Endodermal cell (in vitro differentiated cells): ENCODE data around the gene MMP12. TPM values are rescaled to one million over a fixed set of nuclear protein-coding genes. Genes with fewer than 3 reads are reported as not detected.

Experiments
- DNase-seq: peaks from one replicate; pipeline ENCODE4 v3.0.0-alpha.2; 2017
- H3K27ac ChIP-seq: 2 replicates; pipeline ENCODE4 v1.5.1; 2013; ENCODE audit warnings: mild to moderate bottlenecking, low read depth, low read length, moderate library complexity
- H3K27me3 ChIP-seq: 2 replicates; pipeline ENCODE4 v1.6.1; 2013; ENCODE audit warnings: mild to moderate bottlenecking, low read length, moderate library complexity; ENCODE audit not compliant: insufficient read depth, control insufficient read depth, poor library complexity, severe bottlenecking
- H3K36me3 ChIP-seq: 2 replicates; pipeline ENCODE4 v1.7.0; 2013; ENCODE audit warnings: mild to moderate bottlenecking, low read length, moderate library complexity; ENCODE audit not compliant: control insufficient read depth, insufficient read depth
- H3K4me1 ChIP-seq: one replicate; pipeline ENCODE4 v1.7.0; 2013; ENCODE audit warnings: low read length; ENCODE audit not compliant: control insufficient read depth, insufficient read depth
- H3K4me3 ChIP-seq: 2 replicates; pipeline ENCODE4 v1.5.1; 2013; ENCODE audit warnings: mild to moderate bottlenecking, low read length, moderate library complexity
- H3K9ac ChIP-seq: 2 replicates; pipeline ENCODE4 v1.6.1; 2013; ENCODE audit warnings: mild to moderate bottlenecking, low read length, moderate library complexity; ENCODE audit not compliant: poor library complexity, severe bottlenecking; ENCODE audit errors: extremely low read depth
- H3K9me3 ChIP-seq: 2 replicates; pipeline ENCODE4 v1.6.1; 2013; ENCODE audit warnings: mild to moderate bottlenecking, low read length, moderate library complexity; ENCODE audit not compliant: control insufficient read depth
- H3K27ac Mint-ChIP-seq: 2 replicates; pipeline ENCODE4 v1.8.0; 2020; ENCODE audit warnings: mixed read lengths
- H3K27me3 Mint-ChIP-seq: 2 replicates; pipeline ENCODE4 v1.8.0; 2021; ENCODE audit warnings: mild to moderate bottlenecking, mixed read lengths; ENCODE audit not compliant: insufficient read depth
- H3K36me3 Mint-ChIP-seq: 2 replicates; pipeline ENCODE4 v1.8.0; 2020; ENCODE audit warnings: low read depth, mixed read lengths
- H3K4me1 Mint-ChIP-seq: 2 replicates; pipeline ENCODE4 v1.8.0; 2020; ENCODE audit warnings: mixed read lengths
- H3K4me3 Mint-ChIP-seq: 2 replicates; pipeline ENCODE4 v1.8.0; 2020; ENCODE audit warnings: mild to moderate bottlenecking, moderate library complexity, mixed read lengths
- H3K9me3 Mint-ChIP-seq: 2 replicates; pipeline ENCODE4 v1.8.0; 2020; ENCODE audit warnings: mild to moderate bottlenecking, mixed read lengths
- CTCF ChIP-seq: fragments of 200-600 bp; sonication (generic); conservative IDR thresholded peaks from 2 replicates; pipeline ENCODE4 v1.5.0; 2021; ENCODE audit warnings: antibody characterized with exemption, mild to moderate bottlenecking
- WGBS, 2 experiments: methylation state at CpG; one replicate each; pipeline versions ENCODE4 v1.1.5 to v1.1.7; 2013; ENCODE audit warnings: missing lambda C conversion rate in 2 of 2, mixed read lengths in 1 of 2; ENCODE audit not compliant: insufficient coverage in 1 of 2, insufficient read length in 1 of 2; 5-methylcytosine and 5-hydroxymethylcytosine counted together
- total RNA-seq, 2 donors: library from RNA; stranded (reverse); fragmentation: NEBNext Ultra II Directional in 1 of 2; extraction: Animal tissue kit (Norgen Biotek cat#: 25700) in 1 of 2; gene quantifications; 2 replicates in 1 of 2; 3 replicates in 1 of 2; pipeline ENCODE4 v1.2.1, GENCODE V29; 2021

MMP12 gene
- total RNA-seq, 2 donors from 2014 or later = not detected

GRCh38 chr11:102836290-102836875, 38.4 kb downstream of the MMP12 start:
- Mint-ChIP-seq H3K4me3 (no peak overlapping the region), H3K36me3 (no peaks in the 10 kb centered on the region), H3K27ac (no peak overlapping the region), H3K27me3 (peaks cover 9% of the 10 kb centered on the region), H3K4me1 (peaks cover 18% of the 10 kb centered on the region), H3K9me3 (no peaks in the 10 kb centered on the region)
- WGBS, 2 experiments = 78 to 82% methylated on average over 3 of the region's 3 CpGs
- no peak for DNase-seq
- Histone ChIP-seq H3K9me3 (no peaks in the 10 kb centered on the region), H3K27me3 (no peaks in the 10 kb centered on the region), H3K9ac (no peak overlapping the region), H3K4me3 (no peak overlapping the region), H3K4me1 (no peaks in the 10 kb centered on the region), H3K36me3 (no peaks in the 10 kb centered on the region), H3K27ac (no peak overlapping the region)
- TF ChIP-seq CTCF = no peak

GRCh38 chr11:102833731-102834130, 41.1 kb downstream of the MMP12 start:
- Mint-ChIP-seq H3K4me1 (peaks cover 18% of the 10 kb centered on the region), H3K27ac (no peak overlapping the region), H3K36me3 (no peaks in the 10 kb centered on the region), H3K9me3 (no peaks in the 10 kb centered on the region), H3K27me3 (peaks cover 9% of the 10 kb centered on the region), H3K4me3 (no peak overlapping the region)
- no peak for TF ChIP-seq CTCF
- H3K27me3 ChIP-seq = no peaks in the 10 kb centered on the region
- no peaks in the 10 kb centered on the region for H3K4me1 ChIP-seq
- no peaks in the 10 kb centered on the region for H3K9me3 ChIP-seq
- no peak overlapping the region for H3K9ac ChIP-seq
- 98 to 100% methylated on average over 2 of the region's 2 CpGs for WGBS, 2 experiments
- H3K4me3 ChIP-seq = no peak overlapping the region
- DNase-seq = no peak
- no peak overlapping the region for H3K27ac ChIP-seq
- no peaks in the 10 kb centered on the region for H3K36me3 ChIP-seq

GRCh38 chr11:102832612-102833011, 42.2 kb downstream of the MMP12 start:
- Histone ChIP-seq H3K27ac (no peak overlapping the region), H3K9me3 (no peaks in the 10 kb centered on the region), H3K4me1 (no peaks in the 10 kb centered on the region), H3K9ac (no peak overlapping the region), H3K27me3 (no peaks in the 10 kb centered on the region), H3K4me3 (no peak overlapping the region), H3K36me3 (no peaks in the 10 kb centered on the region)
- no peak for DNase-seq
- no peaks in the 10 kb centered on the region for H3K9me3 Mint-ChIP-seq
- peaks cover 9% of the 10 kb centered on the region for H3K27me3 Mint-ChIP-seq
- no peak overlapping the region for H3K4me3 Mint-ChIP-seq
- H3K36me3 Mint-ChIP-seq = no peaks in the 10 kb centered on the region
- peaks cover 18% of the 10 kb centered on the region for H3K4me1 Mint-ChIP-seq
- 90% methylated on average over 7 of the region's 7 CpGs; no CpG with 5 or more reads in 1 of the 2 experiments for WGBS, 2 experiments
- H3K27ac Mint-ChIP-seq = no peak overlapping the region
- no peak for TF ChIP-seq CTCF
